ENCODE data around the gene EDDM13. TPM values are rescaled to one million over a fixed set of nuclear protein-coding genes. Genes with fewer than 3 reads are reported as not detected.

EDDM13 gene
- total and polyA plus RNA-seq, 10 of the 15 experiments (the other 5 are each of a cell fraction or from before 2014, with no cell fraction given) = 0.15 to 0.37 TPM; not detected in 8

GRCh38 chr19:56355517-56355916 is 83.0 kb downstream of the EDDM13 start:
- TF ChIP-seq ZBTB4 (CRISPR knock-in tag; IDR thresholded peaks at IDR 0.05) (no peak), BHLHE40 (IDR thresholded peaks at IDR 0.05; ENCODE audit: borderline replicate concordance in 1 of 2, low read depth in 2 of 2, low read length in 1 of 2) (no peak)
- in situ Hi-C loops (cut with MboI) (no loop called here), intact Hi-C loops (cut with micrococcal nuclease; ENCODE audit: unreplicated experiment) (no loop called here)
- Histone ChIP-seq H3K4me2 (ENCODE audit: control insufficient read depth, insufficient read depth) (no peak overlapping the region), H3K9me3 (replicated peaks; ENCODE audit: control insufficient read depth, insufficient read depth, low read length) (no peaks in the 10 kb centered on the region; the same call in 2 of the 3 replicates), H3K4me1 (ENCODE audit: control insufficient read depth, insufficient read depth, low read length) (no peaks in the 10 kb centered on the region), H3K27me3 (replicated peaks in 1 of 2; ENCODE audit: control insufficient read depth in 2 of 2, insufficient read depth in 2 of 2, low read length in 1 of 2) (no peaks in the 10 kb centered on the region), H3K9ac (ENCODE audit: control insufficient read depth, insufficient read depth, low read length) (no peak overlapping the region), H3K79me2 (ENCODE audit: control insufficient read depth, insufficient read depth, low read length) (no peaks in the 10 kb centered on the region), H3K4me3 (no peak overlapping the region), H4K20me1 (ENCODE audit: control insufficient read depth, insufficient read depth) (no peaks in the 10 kb centered on the region), H3K36me3 (ENCODE audit: control insufficient read depth in 2 of 2, insufficient read depth in 2 of 2, low read length in 1 of 2) (no peaks in the 10 kb centered on the region), H3K27ac (ENCODE audit: control insufficient read depth, insufficient read depth) (no peak overlapping the region), H2AFZ (ENCODE audit: control insufficient read depth, low read depth, low read length) (no peak overlapping the region)
- no peak for ATAC-seq
- CTCF ChIA-PET = no interaction called here
- RAD21 ChIA-PET (ENCODE audit: unreplicated experiment) = no interaction called here
- SMC1A ChIA-PET (ENCODE audit: uncharacterized antibody, unreplicated experiment) = no interaction called here
- FAIRE-seq = no peak
- no peak for DNase-seq (ENCODE audit: low read depth, low spot score)
- WGBS (ENCODE audit: insufficient coverage, insufficient replicate concordance, low lambda C conversion rate, missing lambda C conversion rate) = 47% methylated on average over 1 of the region's 1 CpG
- POLR2A ChIA-PET = interaction anchor here (1.3 kb wide), 1 partner anchor 9 kb away, joined by 3 read pairs; no protein-coding TSS in a partner anchor
- BruUV-seq (replicated peaks) = no TSS peak

DNA sequence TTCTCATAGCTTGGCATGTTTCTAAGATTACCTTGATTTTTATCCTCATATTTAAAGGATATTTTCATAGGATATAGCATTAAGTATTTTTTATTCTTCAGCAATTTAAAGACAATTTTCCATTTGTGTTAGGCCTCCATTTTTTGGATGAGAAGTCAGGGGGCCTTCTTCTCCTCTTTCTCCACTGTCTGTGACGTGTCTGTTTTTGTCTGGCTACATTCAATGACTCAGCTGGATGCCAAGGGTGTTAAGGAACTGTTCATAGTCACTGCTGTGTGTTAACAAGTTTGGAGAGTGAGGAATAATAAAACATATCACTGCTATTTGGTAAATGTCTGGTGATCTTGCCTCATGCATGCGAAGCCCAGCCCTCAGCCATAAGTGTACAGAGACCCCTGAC is 84.4 kb downstream of the EDDM13 start:
- H3K36me3 ChIP-seq (ENCODE audit: control insufficient read depth in 2 of 2, insufficient read depth in 2 of 2, low read length in 1 of 2) = no peaks in the 10 kb centered on the region
- H3K79me2 ChIP-seq (ENCODE audit: control insufficient read depth, insufficient read depth, low read length) = no peaks in the 10 kb centered on the region
- SMC1A ChIA-PET (ENCODE audit: uncharacterized antibody, unreplicated experiment) = no interaction called here
- H2AFZ ChIP-seq (ENCODE audit: control insufficient read depth, low read depth, low read length) = no peak overlapping the region
- ATAC-seq = no peak
- H3K27ac ChIP-seq (ENCODE audit: control insufficient read depth, insufficient read depth) = no peak overlapping the region
- H3K4me2 ChIP-seq (ENCODE audit: control insufficient read depth, insufficient read depth) = no peak overlapping the region
- DNase-seq (ENCODE audit: low read depth, low spot score) = no peak
- no peak for FAIRE-seq
- BruUV-seq (replicated peaks) = no TSS peak
- in situ Hi-C loops (cut with MboI) = no loop called here
- H3K27me3 ChIP-seq (replicated peaks in 1 of 2; ENCODE audit: control insufficient read depth in 2 of 2, insufficient read depth in 2 of 2, low read length in 1 of 2) = no peaks in the 10 kb centered on the region
- CTCF ChIA-PET = no interaction called here
- 17% methylated on average over 2 of the region's 2 CpGs for WGBS (ENCODE audit: insufficient coverage, insufficient replicate concordance, low lambda C conversion rate, missing lambda C conversion rate)
- H3K9me3 ChIP-seq (replicated peaks; ENCODE audit: control insufficient read depth, insufficient read depth, low read length) = no peaks in the 10 kb centered on the region; the same call in 2 of the 3 replicates
- no peaks in the 10 kb centered on the region for H4K20me1 ChIP-seq (ENCODE audit: control insufficient read depth, insufficient read depth)
- intact Hi-C loops (cut with micrococcal nuclease; ENCODE audit: unreplicated experiment) = no loop called here
- RAD21 ChIA-PET (ENCODE audit: unreplicated experiment) = no interaction called here
- H3K9ac ChIP-seq (ENCODE audit: control insufficient read depth, insufficient read depth, low read length) = no peak overlapping the region
- no peaks in the 10 kb centered on the region for H3K4me1 ChIP-seq (ENCODE audit: control insufficient read depth, insufficient read depth, low read length)
- no peak overlapping the region for H3K4me3 ChIP-seq
- POLR2A ChIA-PET = no interaction called here
- TF ChIP-seq MYB (IDR thresholded peaks at IDR 0.05; ENCODE audit: borderline replicate concordance, low read depth, low read length) (no peak), NKRF (conservative IDR thresholded peaks at IDR 0.05) (no peak), POLR2A (IDR thresholded peaks at IDR 0.05; ENCODE audit: low read depth, low read length) (no peak), NBN (IDR thresholded peaks at IDR 0.05) (no peak), CEBPB (IDR thresholded peaks at IDR 0.05; ENCODE audit: borderline replicate concordance in 1 of 2, low read depth in 2 of 2, low read length in 2 of 2) (no peak), HDGF (IDR thresholded peaks at IDR 0.05) (no peak), BMI1 (IDR thresholded peaks at IDR 0.05; ENCODE audit: borderline replicate concordance) (no peak)
- TF ChIP-seq, protein P1, sequence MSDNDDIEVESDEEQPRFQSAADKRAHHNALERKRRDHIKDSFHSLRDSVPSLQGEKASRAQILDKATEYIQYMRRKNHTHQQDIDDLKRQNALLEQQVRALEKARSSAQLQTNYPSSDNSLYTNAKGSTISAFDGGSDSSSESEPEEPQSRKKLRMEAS (IDR thresholded peaks at IDR 0.05; ENCODE audit: low read depth, low read length) = no peak
